HEK293T (cell line): ENCODE data around the gene NMT1.

Experiments
- ARNT ChIP-seq: fragments of 450-650 bp; IDR thresholded peaks from 2 replicates; pipeline ENCODE4 v1.6.1; 2017; ENCODE audit warnings: mild to moderate bottlenecking
- BHLHE40 ChIP-seq: fragments of 450-650 bp; IDR thresholded peaks from 2 replicates; pipeline ENCODE4 v1.6.1; 2016; ENCODE audit warnings: mild to moderate bottlenecking, moderate library complexity, borderline replicate concordance
- ELF4 ChIP-seq: fragments of 450-650 bp; IDR thresholded peaks from 2 replicates; pipeline ENCODE4 v1.6.1; 2017; ENCODE audit warnings: antibody characterized with exemption
- FOXA1 ChIP-seq: fragments of 450-650 bp; IDR thresholded peaks from 2 replicates; pipeline ENCODE4 v1.6.1; 2016; ENCODE audit warnings: mild to moderate bottlenecking
- FOXK2 ChIP-seq: fragments of 450-650 bp; IDR thresholded peaks from 2 replicates; pipeline ENCODE4 v1.6.1; 2016; ENCODE audit warnings: mild to moderate bottlenecking
- FOXM1 ChIP-seq: fragments of 450-650 bp; IDR thresholded peaks from 2 replicates; pipeline ENCODE4 v1.6.1; 2017; ENCODE audit warnings: mild to moderate bottlenecking, borderline replicate concordance
- L3MBTL2 ChIP-seq: fragments of 450-650 bp; conservative IDR thresholded peaks from 2 replicates; pipeline ENCODE4 v1.6.1; 2016; ENCODE audit warnings: mild to moderate bottlenecking
- SP1 ChIP-seq: fragments of 450-650 bp; IDR thresholded peaks from 2 replicates; pipeline ENCODE4 v1.6.1; 2017
- SUZ12 ChIP-seq: fragments of 450-650 bp; IDR thresholded peaks from 2 replicates; pipeline ENCODE4 v1.6.1; 2016; ENCODE audit warnings: mild to moderate bottlenecking
- TARDBP ChIP-seq: fragments of 450-650 bp; IDR thresholded peaks from 2 replicates; pipeline ENCODE4 v1.6.1; 2016
- ZNF384 ChIP-seq: fragments of 450-650 bp; IDR thresholded peaks from 2 replicates; pipeline ENCODE4 v1.6.1; 2016

DNA sequence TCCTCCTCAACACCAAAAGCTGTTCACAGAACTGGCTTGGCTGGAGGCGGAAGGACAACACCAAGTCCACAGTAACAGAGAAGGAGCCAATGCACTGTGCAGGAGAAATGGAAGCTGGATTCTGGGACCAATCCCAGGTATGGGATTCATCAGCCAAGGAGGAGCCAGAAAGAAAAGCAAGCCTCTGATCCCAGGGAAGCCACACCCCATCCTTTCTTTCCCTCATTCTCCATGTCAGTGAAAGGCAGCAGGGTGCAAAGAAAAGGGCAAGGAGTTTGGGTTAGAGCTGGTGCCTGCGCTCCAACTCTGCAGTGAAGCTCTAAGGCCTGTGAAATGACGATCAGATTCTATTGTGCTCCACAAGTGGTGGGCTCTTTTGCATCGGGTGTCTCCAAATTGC is 20.7 kb upstream of the NMT1 start:
- TF ChIP-seq SP1, result no peak
- no peak for TF ChIP-seq FOXK2
- TF ChIP-seq L3MBTL2, result no peak
- TF ChIP-seq ZNF384, result no peak
- TF ChIP-seq ARNT, result no peak
- TF ChIP-seq FOXM1, result no peak
- TF ChIP-seq ELF4, result no peak
- no peak for TF ChIP-seq SUZ12
- no peak for TF ChIP-seq FOXA1
- TF ChIP-seq TARDBP, result no peak
- TF ChIP-seq BHLHE40, result no peak
